A549 (cell line): ENCODE data around the gene NUMB. TPM values are rescaled to one million over a fixed set of nuclear protein-coding genes. Genes with fewer than 3 reads are reported as not detected.

ENCODE experiments used
- ATAC-seq, 2 experiments: fragments of 200-7000 bp in 1 of 2; fragments of >200 bp in 1 of 2; cut with Nextera tagmentation in 1 of 2; cut with Tn5 transposase in 1 of 2; 3 replicates each; pipeline versions ENCODE4 v1.8.0 to v1.9.1; 2018 to 2020; ENCODE audit warnings: mild to moderate bottlenecking in 1 of 2, moderate library complexity in 1 of 2
- CTCF ChIA-PET: fragments of 300-600 bp; sonication (Branson Sonifier 250); formaldehyde crosslinking; extraction: SDS; loops from one replicate; lab custom pipeline; 2021; ENCODE audit warnings: antibody characterized with exemption, inconsistent platforms; lab: Yijun Ruan, JAX
- POLR2A ChIA-PET: fragments of 350-600 bp; formaldehyde crosslinking; extraction: SDS; loops from one replicate; lab custom pipeline; 2021; ENCODE audit warnings: antibody characterized with exemption, inconsistent platforms; lab: Yijun Ruan, JAX
- DNase-seq, 2 experiments: peaks; one replicate each; pipeline versions ENCODE4 v3.0.0 to v3.0.0-alpha.2; 2011 to 2016; ENCODE audit warnings: low read depth in 1 of 2, low spot score in 1 of 2
- FAIRE-seq: peaks from 2 replicates; lab custom pipeline; 2011; peaks lifted over from hg19 to GRCh38; lab: Jason Lieb, UNC
- H3K27ac ChIP-seq, 2 experiments: fragments of >200 bp; sonication (Bioruptor Twin); formaldehyde crosslinking; 3 replicates each; pipeline ENCODE4 v1.5.1; 2016 to 2017
- H3K4me1 ChIP-seq: fragments of >200 bp; sonication (Bioruptor Twin); formaldehyde crosslinking; 3 replicates; pipeline ENCODE4 v1.6.1; 2016
- H3K4me2 ChIP-seq: fragments of >200 bp; sonication (Bioruptor Twin); formaldehyde crosslinking; 3 replicates; pipeline ENCODE4 v1.6.1; 2016
- H3K4me3 ChIP-seq: fragments of >200 bp; sonication (Bioruptor Twin); formaldehyde crosslinking; 3 replicates; pipeline ENCODE4 v1.5.1; 2016
- H3K9me3 ChIP-seq: fragments of >200 bp; sonication (Bioruptor Twin); formaldehyde crosslinking; 3 replicates; pipeline ENCODE4 v1.6.1; 2016
- CHD2 ChIP-seq: fragments of 150-350 bp; IDR thresholded peaks from 2 replicates; pipeline ENCODE4 v1.6.1; 2014; ENCODE audit warnings: low read length; ENCODE audit not compliant: partially characterized antibody
- FOSL2 ChIP-seq, 2 experiments: fragments of 450-650 bp in 1 of 2; fragments of >200 bp in 1 of 2; sonication (Bioruptor Twin) in 1 of 2; formaldehyde crosslinking; IDR thresholded peaks; 2 replicates each; pipeline versions ENCODE4 v1.5.0 to v1.6.1; 2016 to 2020; ENCODE audit warnings: mild to moderate bottlenecking in 1 of 2, moderate library complexity in 1 of 2
- FOXS1 ChIP-seq: fragments of 250-450 bp; sonication (Bioruptor Pico); IDR thresholded peaks from 2 replicates; pipeline ENCODE4 v1.5.0; 2020; ENCODE audit warnings: mild to moderate bottlenecking, moderate library complexity
- HOXA7 ChIP-seq: fragments of 250-450 bp; sonication (Bioruptor Pico); IDR thresholded peaks from 2 replicates; pipeline ENCODE4 v1.5.0; 2020; ENCODE audit warnings: mild to moderate bottlenecking, moderate library complexity
- JUN ChIP-seq, 2 experiments: fragments of >200 bp; sonication (Bioruptor Twin); formaldehyde crosslinking; IDR thresholded peaks; 2 replicates in 1 of 2; 3 replicates in 1 of 2; pipeline ENCODE4 v1.6.1; 2016 to 2017
- KDM1A ChIP-seq: fragments of 200-600 bp; sonication (generic); IDR thresholded peaks from 2 replicates; pipeline ENCODE4 v1.6.1; 2016; ENCODE audit warnings: low read depth, mild to moderate bottlenecking
- KDM5A ChIP-seq: fragments of 200-600 bp; sonication (generic); IDR thresholded peaks from 2 replicates; pipeline ENCODE4 v1.6.1; 2016; ENCODE audit warnings: antibody characterized with exemption, mild to moderate bottlenecking
- MAFK ChIP-seq: fragments of 450-650 bp; IDR thresholded peaks from 2 replicates; pipeline ENCODE4 v1.6.1; 2014; ENCODE audit not compliant: partially characterized antibody
- MAZ ChIP-seq: fragments of 150-350 bp; IDR thresholded peaks from 2 replicates; pipeline ENCODE4 v1.6.1; 2014; ENCODE audit warnings: antibody characterized with exemption, low read depth, low read length, borderline replicate concordance
- MYC ChIP-seq: IDR thresholded peaks from 2 replicates; pipeline ENCODE4 v1.6.1; 2012; ENCODE audit warnings: mild to moderate bottlenecking, inconsistent platforms, low read length, improper control_type of control experiment, borderline replicate concordance
- NFE2L2 ChIP-seq: fragments of 150-350 bp; conservative IDR thresholded peaks from 2 replicates; pipeline ENCODE4 v1.6.1; 2014; ENCODE audit warnings: low read length
- NPAS2 ChIP-seq: fragments of 250-450 bp; sonication (Bioruptor Pico); IDR thresholded peaks from 2 replicates; pipeline ENCODE4 v1.8.0; 2022; ENCODE audit warnings: mild to moderate bottlenecking, moderate library complexity, borderline replicate concordance
- NR3C1 ChIP-seq: fragments of >200 bp; sonication (Bioruptor Twin); formaldehyde crosslinking; IDR thresholded peaks from 3 replicates; pipeline ENCODE4 v1.6.1; 2017
- PHF8 ChIP-seq: fragments of 200-600 bp; sonication (generic); IDR thresholded peaks from 2 replicates; pipeline ENCODE4 v1.6.1; 2016; ENCODE audit warnings: low read depth, mild to moderate bottlenecking, antibody characterized with exemption, moderate library complexity, borderline replicate concordance
- RARB ChIP-seq: fragments of 250-450 bp; sonication (Bioruptor Pico); IDR thresholded peaks from 2 replicates; pipeline ENCODE4 v1.8.0; 2021; ENCODE audit warnings: mild to moderate bottlenecking, moderate library complexity
- RNF2 ChIP-seq: fragments of 200-600 bp; sonication (generic); IDR thresholded peaks from 2 replicates; pipeline ENCODE4 v1.6.1; 2016; ENCODE audit warnings: low read depth, mild to moderate bottlenecking, antibody characterized with exemption, moderate library complexity, borderline replicate concordance
- ZC3H11A ChIP-seq: fragments of 450-650 bp; IDR thresholded peaks from 2 replicates; pipeline ENCODE4 v1.6.1; 2014; ENCODE audit warnings: antibody characterized with exemption, mild to moderate bottlenecking
- ZFP36 ChIP-seq: fragments of 450-650 bp; IDR thresholded peaks from 2 replicates; pipeline ENCODE4 v1.6.1; 2014; ENCODE audit warnings: borderline replicate concordance; ENCODE audit not compliant: partially characterized antibody
- WGBS: methylation state at CpG from one replicate; pipeline ENCODE4 v1.1.6; 2017; ENCODE audit errors: missing lambda C conversion rate; 5-methylcytosine and 5-hydroxymethylcytosine counted together
- polyA plus RNA-seq, 4 experiments: library from polyadenylated mRNA; depleted of rRNA in 3 of 4; stranded (reverse); fragments of >200 nt; fragmentation: RNase III in 1 of 4; extraction: RNeasy Plus Mini Kit Qiagen cat#74134 plus additional on column Dnase treatment in 1 of 4; gene quantifications; 2 replicates in 3 of 4; 3 replicates in 1 of 4; pipeline ENCODE4 v1.2.3, GENCODE V29; 2011 to 2017
- TF ChIP-seq, protein P1 (sequence below): IDR thresholded peaks from 2 replicates; pipeline ENCODE4 v1.6.1; 2012; ENCODE audit warnings: low read depth, borderline replicate concordance
- TF ChIP-seq, protein P2 (sequence below): fragments of 200-600 bp; sonication (generic); IDR thresholded peaks from 2 replicates; pipeline ENCODE4 v1.6.1; 2016; ENCODE audit warnings: antibody characterized with exemption, mild to moderate bottlenecking, moderate library complexity
- TF ChIP-seq, protein P3 (sequence below): IDR thresholded peaks from 2 replicates; pipeline ENCODE4 v1.6.1; 2012
- TF ChIP-seq, protein P4 (sequence below): fragments of >200 bp; sonication (Bioruptor Twin); formaldehyde crosslinking; IDR thresholded peaks from 3 replicates; pipeline ENCODE4 v1.5.1; 2016
- TF ChIP-seq, protein P5 (sequence below): fragments of 250-450 bp; sonication (Bioruptor Pico); IDR thresholded peaks from 2 replicates; pipeline ENCODE4 v1.5.0; 2021; ENCODE audit warnings: mild to moderate bottlenecking, moderate library complexity, borderline replicate concordance

NUMB gene
- polyA plus RNA-seq, 2 of the 4 experiments (the other 2 are of a cell fraction), result 40.8 to 151 TPM

DNA sequence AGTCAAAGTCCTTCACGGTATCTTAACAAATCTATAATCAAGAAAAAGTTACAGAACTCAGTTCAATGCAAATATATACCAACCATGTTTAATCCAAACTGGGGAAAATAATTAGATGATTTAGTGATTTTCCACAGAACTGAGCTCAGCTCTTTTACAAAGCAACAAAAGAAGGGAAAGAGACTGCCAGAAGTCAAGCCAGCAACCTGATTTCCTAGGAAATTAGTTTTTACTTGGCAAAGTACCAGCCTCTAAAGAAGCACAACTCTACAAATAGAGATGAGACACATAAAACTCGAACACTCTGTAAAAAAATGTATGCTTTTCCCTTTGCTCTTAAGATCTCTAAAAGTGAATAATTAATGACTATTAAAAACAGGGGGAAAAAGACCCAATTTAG, 19.4 kb downstream of the NUMB start:
- Histone ChIP-seq H3K4me1 (peaks cover 9% of the 10 kb centered on the region; the same call in 1 of the 3 replicates), H3K27ac (no peak overlapping the region), H3K4me3 (no peak overlapping the region), H3K9me3 (no peaks in the 10 kb centered on the region), H3K4me2 (no peak overlapping the region)
- WGBS, result 80% methylated on average over 2 of the region's 2 CpGs
- TF ChIP-seq MAZ (no peak), PHF8 (no peak), HOXA7 (no peak), MYC (no peak), NPAS2 (CRISPR knock-in tag) (no peak), JUN (IDR thresholded peaks at IDR 0.05) (no peak), CHD2 (no peak), ZFP36 (no peak), NFE2L2 (no peak), KDM1A (no peak), FOXS1 (CRISPR knock-in tag) (no peak)
- TF ChIP-seq, protein P1, sequence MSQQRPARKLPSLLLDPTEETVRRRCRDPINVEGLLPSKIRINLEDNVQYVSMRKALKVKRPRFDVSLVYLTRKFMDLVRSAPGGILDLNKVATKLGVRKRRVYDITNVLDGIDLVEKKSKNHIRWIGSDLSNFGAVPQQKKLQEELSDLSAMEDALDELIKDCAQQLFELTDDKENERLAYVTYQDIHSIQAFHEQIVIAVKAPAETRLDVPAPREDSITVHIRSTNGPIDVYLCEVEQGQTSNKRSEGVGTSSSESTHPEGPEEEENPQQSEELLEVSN, result no peak
- ATAC-seq (no peak), DNase-seq (no peak), FAIRE-seq (no peak)
- CTCF ChIA-PET, result interaction anchor here (1.2 to 1.3 kb wide), 2 partner anchors 11 to 33 kb away, joined by 3 read pairs; no protein-coding TSS in a partner anchor
- POLR2A ChIA-PET, result no interaction called here

DNA sequence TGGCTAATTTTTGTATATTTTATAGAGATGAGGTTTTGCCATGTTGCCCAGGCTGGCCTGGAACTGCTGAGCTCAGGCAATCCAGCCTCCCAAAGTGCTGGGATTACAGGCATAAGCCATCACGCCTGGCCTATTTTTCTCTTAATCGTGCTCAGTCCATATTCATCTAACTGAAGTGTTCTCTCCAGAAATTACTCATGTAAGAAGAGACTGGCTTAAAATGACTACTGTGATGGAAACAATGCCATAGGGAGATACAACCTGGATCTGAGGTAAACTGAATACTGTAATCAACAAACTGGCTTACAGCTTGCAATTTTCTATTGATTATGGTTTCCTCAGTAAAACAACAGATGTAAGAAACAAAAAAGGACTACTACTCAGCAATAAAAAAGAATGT, 21.1 kb downstream of the NUMB start:
- WGBS, result 90% methylated on average over 2 of the region's 2 CpGs
- ChIA-PET CTCF (no interaction called here), POLR2A (no interaction called here)
- no peak for DNase-seq
- Histone ChIP-seq H3K27ac (no peak overlapping the region), H3K4me2 (no peak overlapping the region), H3K4me1 (peaks cover 15% of the 10 kb centered on the region), H3K9me3 (no peaks in the 10 kb centered on the region), H3K4me3 (no peak overlapping the region)
- no peak for ATAC-seq
- no peak for TF ChIP-seq NPAS2 (CRISPR knock-in tag)
- TF ChIP-seq, protein P2, sequence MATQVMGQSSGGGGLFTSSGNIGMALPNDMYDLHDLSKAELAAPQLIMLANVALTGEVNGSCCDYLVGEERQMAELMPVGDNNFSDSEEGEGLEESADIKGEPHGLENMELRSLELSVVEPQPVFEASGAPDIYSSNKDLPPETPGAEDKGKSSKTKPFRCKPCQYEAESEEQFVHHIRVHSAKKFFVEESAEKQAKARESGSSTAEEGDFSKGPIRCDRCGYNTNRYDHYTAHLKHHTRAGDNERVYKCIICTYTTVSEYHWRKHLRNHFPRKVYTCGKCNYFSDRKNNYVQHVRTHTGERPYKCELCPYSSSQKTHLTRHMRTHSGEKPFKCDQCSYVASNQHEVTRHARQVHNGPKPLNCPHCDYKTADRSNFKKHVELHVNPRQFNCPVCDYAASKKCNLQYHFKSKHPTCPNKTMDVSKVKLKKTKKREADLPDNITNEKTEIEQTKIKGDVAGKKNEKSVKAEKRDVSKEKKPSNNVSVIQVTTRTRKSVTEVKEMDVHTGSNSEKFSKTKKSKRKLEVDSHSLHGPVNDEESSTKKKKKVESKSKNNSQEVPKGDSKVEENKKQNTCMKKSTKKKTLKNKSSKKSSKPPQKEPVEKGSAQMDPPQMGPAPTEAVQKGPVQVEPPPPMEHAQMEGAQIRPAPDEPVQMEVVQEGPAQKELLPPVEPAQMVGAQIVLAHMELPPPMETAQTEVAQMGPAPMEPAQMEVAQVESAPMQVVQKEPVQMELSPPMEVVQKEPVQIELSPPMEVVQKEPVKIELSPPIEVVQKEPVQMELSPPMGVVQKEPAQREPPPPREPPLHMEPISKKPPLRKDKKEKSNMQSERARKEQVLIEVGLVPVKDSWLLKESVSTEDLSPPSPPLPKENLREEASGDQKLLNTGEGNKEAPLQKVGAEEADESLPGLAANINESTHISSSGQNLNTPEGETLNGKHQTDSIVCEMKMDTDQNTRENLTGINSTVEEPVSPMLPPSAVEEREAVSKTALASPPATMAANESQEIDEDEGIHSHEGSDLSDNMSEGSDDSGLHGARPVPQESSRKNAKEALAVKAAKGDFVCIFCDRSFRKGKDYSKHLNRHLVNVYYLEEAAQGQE, result no peak
- no peak for TF ChIP-seq FOSL2 (IDR thresholded peaks at IDR 0.05)
- TF ChIP-seq FOSL2 (CRISPR knock-in tag; IDR thresholded peaks at IDR 0.05), result no peak
- TF ChIP-seq ZC3H11A, result no peak
- TF ChIP-seq JUN (IDR thresholded peaks at IDR 0.05), result no peak
- TF ChIP-seq RNF2, result no peak
- no peak for TF ChIP-seq FOXS1 (CRISPR knock-in tag)
- no peak for TF ChIP-seq MYC
- TF ChIP-seq NR3C1, result no peak
- no peak for TF ChIP-seq NFE2L2
- TF ChIP-seq KDM5A, result no peak
- TF ChIP-seq, protein P3, sequence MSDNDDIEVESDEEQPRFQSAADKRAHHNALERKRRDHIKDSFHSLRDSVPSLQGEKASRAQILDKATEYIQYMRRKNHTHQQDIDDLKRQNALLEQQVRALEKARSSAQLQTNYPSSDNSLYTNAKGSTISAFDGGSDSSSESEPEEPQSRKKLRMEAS, result no peak
- TF ChIP-seq, protein P4, sequence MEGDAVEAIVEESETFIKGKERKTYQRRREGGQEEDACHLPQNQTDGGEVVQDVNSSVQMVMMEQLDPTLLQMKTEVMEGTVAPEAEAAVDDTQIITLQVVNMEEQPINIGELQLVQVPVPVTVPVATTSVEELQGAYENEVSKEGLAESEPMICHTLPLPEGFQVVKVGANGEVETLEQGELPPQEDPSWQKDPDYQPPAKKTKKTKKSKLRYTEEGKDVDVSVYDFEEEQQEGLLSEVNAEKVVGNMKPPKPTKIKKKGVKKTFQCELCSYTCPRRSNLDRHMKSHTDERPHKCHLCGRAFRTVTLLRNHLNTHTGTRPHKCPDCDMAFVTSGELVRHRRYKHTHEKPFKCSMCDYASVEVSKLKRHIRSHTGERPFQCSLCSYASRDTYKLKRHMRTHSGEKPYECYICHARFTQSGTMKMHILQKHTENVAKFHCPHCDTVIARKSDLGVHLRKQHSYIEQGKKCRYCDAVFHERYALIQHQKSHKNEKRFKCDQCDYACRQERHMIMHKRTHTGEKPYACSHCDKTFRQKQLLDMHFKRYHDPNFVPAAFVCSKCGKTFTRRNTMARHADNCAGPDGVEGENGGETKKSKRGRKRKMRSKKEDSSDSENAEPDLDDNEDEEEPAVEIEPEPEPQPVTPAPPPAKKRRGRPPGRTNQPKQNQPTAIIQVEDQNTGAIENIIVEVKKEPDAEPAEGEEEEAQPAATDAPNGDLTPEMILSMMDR, result no peak
- TF ChIP-seq, protein P5, sequence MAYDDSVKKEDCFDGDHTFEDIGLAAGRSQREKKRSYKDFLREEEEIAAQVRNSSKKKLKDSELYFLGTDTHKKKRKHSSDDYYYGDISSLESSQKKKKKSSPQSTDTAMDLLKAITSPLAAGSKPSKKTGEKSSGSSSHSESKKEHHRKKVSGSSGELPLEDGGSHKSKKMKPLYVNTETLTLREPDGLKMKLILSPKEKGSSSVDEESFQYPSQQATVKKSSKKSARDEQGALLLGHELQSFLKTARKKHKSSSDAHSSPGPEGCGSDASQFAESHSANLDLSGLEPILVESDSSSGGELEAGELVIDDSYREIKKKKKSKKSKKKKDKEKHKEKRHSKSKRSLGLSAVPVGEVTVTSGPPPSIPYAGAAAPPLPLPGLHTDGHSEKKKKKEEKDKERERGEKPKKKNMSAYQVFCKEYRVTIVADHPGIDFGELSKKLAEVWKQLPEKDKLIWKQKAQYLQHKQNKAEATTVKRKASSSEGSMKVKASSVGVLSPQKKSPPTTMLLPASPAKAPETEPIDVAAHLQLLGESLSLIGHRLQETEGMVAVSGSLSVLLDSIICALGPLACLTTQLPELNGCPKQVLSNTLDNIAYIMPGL (CRISPR knock-in tag), result no peak
- no peak for TF ChIP-seq MAFK
- no peak for TF ChIP-seq RARB (CRISPR knock-in tag)
- no peak for FAIRE-seq
